Measurements from ENCODE around the gene KCNK10. TPM values are rescaled to one million over a fixed set of nuclear protein-coding genes. Genes with fewer than 3 reads are reported as not detected.

The KCNK10 gene
- total and polyA plus RNA-seq, 10 of the 15 experiments (the other 5 are each of a cell fraction or from before 2014, with no cell fraction given) = 0.01 to 0.06 (median 0.02) TPM; not detected in 7

- no peak for TF ChIP-seq BCLAF1 (IDR thresholded peaks at IDR 0.05)
- TF ChIP-seq ESRRA (IDR thresholded peaks at IDR 0.05; ENCODE audit: low read length) = no peak
- no peak for TF ChIP-seq SMC3 (IDR thresholded peaks at IDR 0.05; ENCODE audit: borderline replicate concordance, low read length)
- TF ChIP-seq YY1 (IDR thresholded peaks at IDR 0.05; ENCODE audit: low read depth, low read length) = no peak
- no peak for TF ChIP-seq CEBPB (IDR thresholded peaks at IDR 0.05; ENCODE audit: borderline replicate concordance in 1 of 2, low read depth in 2 of 2, low read length in 2 of 2)
These were observed 17.3 kb downstream of the KCNK10 start (continued) for GRCh38 chr14:88305528-88306322.

- RAD21 ChIA-PET (ENCODE audit: unreplicated experiment) = no interaction called here
- intact Hi-C loops (cut with micrococcal nuclease; ENCODE audit: unreplicated experiment) = no loop called here
- BruUV-seq (replicated peaks) = no TSS peak
These were observed 20.0 kb downstream of the KCNK10 start for GRCh38 chr14:88303041-88303440.

More at GRCh38 chr14:88303041-88303440, 20.0 kb downstream of the KCNK10 start:
- Histone ChIP-seq H3K9me3 (replicated peaks; ENCODE audit: control insufficient read depth, insufficient read depth, low read length) (no peaks in the 10 kb centered on the region), H3K4me2 (ENCODE audit: control insufficient read depth, insufficient read depth) (no peak overlapping the region), H3K27me3 (replicated peaks in 1 of 2; ENCODE audit: control insufficient read depth in 2 of 2, insufficient read depth in 2 of 2, low read length in 1 of 2) (no peaks in the 10 kb centered on the region), H3K4me3 (no peak overlapping the region), H2AFZ (ENCODE audit: control insufficient read depth, low read depth, low read length) (no peak overlapping the region), H3K4me1 (ENCODE audit: control insufficient read depth, insufficient read depth, low read length) (no peaks in the 10 kb centered on the region), H3K9ac (ENCODE audit: control insufficient read depth, insufficient read depth, low read length) (no peak overlapping the region), H3K79me2 (ENCODE audit: control insufficient read depth, insufficient read depth, low read length) (no peaks in the 10 kb centered on the region), H4K20me1 (ENCODE audit: control insufficient read depth, insufficient read depth) (no peaks in the 10 kb centered on the region), H3K36me3 (ENCODE audit: control insufficient read depth in 2 of 2, insufficient read depth in 2 of 2, low read length in 1 of 2) (no peaks in the 10 kb centered on the region), H3K27ac (ENCODE audit: control insufficient read depth, insufficient read depth) (no peak overlapping the region)
- FAIRE-seq (no peak), ATAC-seq (no peak), DNase-seq (ENCODE audit: low read depth, low spot score) (no peak)
- POLR2A ChIA-PET = no interaction called here
- CTCF ChIA-PET = no interaction called here
- SMC1A ChIA-PET (ENCODE audit: uncharacterized antibody, unreplicated experiment) = no interaction called here
- 32% methylated on average over 3 of the region's 3 CpGs for WGBS (ENCODE audit: insufficient coverage, insufficient replicate concordance, low lambda C conversion rate, missing lambda C conversion rate)
- no peak for TF ChIP-seq TAF1 (IDR thresholded peaks at IDR 0.05; ENCODE audit: borderline replicate concordance, low read depth, low read length)
- TF ChIP-seq NRF1 (conservative IDR thresholded peaks at IDR 0.05; ENCODE audit: low read depth, low read length) = no peak
- in situ Hi-C loops (cut with MboI) = no loop called here
